A549 (cell line): ENCODE measurements around the gene PRR5L. TPM values are rescaled to one million over a fixed set of nuclear protein-coding genes. Genes with fewer than 3 reads are reported as not detected.

ENCODE experiments used
- ATAC-seq, 2 experiments: fragments of 200-7000 bp in 1 of 2; fragments of >200 bp in 1 of 2; cut with Nextera tagmentation in 1 of 2; cut with Tn5 transposase in 1 of 2; 3 replicates each; pipeline versions ENCODE4 v1.8.0 to v1.9.1; 2018 to 2020; ENCODE audit warnings: mild to moderate bottlenecking in 1 of 2, moderate library complexity in 1 of 2
- CTCF ChIA-PET: fragments of 300-600 bp; sonication (Branson Sonifier 250); formaldehyde crosslinking; extraction: SDS; loops from one replicate; lab custom pipeline; 2021; ENCODE audit warnings: antibody characterized with exemption, inconsistent platforms; lab: Yijun Ruan, JAX
- POLR2A ChIA-PET: fragments of 350-600 bp; formaldehyde crosslinking; extraction: SDS; loops from one replicate; lab custom pipeline; 2021; ENCODE audit warnings: antibody characterized with exemption, inconsistent platforms; lab: Yijun Ruan, JAX
- DNase-seq, 2 experiments: peaks; one replicate each; pipeline versions ENCODE4 v3.0.0 to v3.0.0-alpha.2; 2011 to 2016; ENCODE audit warnings: low read depth in 1 of 2, low spot score in 1 of 2
- FAIRE-seq: peaks from 2 replicates; lab custom pipeline; 2011; peaks lifted over from hg19 to GRCh38; lab: Jason Lieb, UNC
- H3K27ac ChIP-seq, 2 experiments: fragments of >200 bp; sonication (Bioruptor Twin); formaldehyde crosslinking; 3 replicates each; pipeline ENCODE4 v1.5.1; 2016 to 2017
- H3K4me1 ChIP-seq: fragments of >200 bp; sonication (Bioruptor Twin); formaldehyde crosslinking; 3 replicates; pipeline ENCODE4 v1.6.1; 2016
- H3K4me2 ChIP-seq: fragments of >200 bp; sonication (Bioruptor Twin); formaldehyde crosslinking; 3 replicates; pipeline ENCODE4 v1.6.1; 2016
- H3K4me3 ChIP-seq: fragments of >200 bp; sonication (Bioruptor Twin); formaldehyde crosslinking; 3 replicates; pipeline ENCODE4 v1.5.1; 2016
- H3K9me3 ChIP-seq: fragments of >200 bp; sonication (Bioruptor Twin); formaldehyde crosslinking; 3 replicates; pipeline ENCODE4 v1.6.1; 2016
- BCL3 ChIP-seq: fragments of >200 bp; sonication (Bioruptor Twin); formaldehyde crosslinking; IDR thresholded peaks from 3 replicates; pipeline ENCODE4 v1.6.1; 2016
- BHLHE40 ChIP-seq: IDR thresholded peaks from 2 replicates; pipeline ENCODE4 v1.6.1; 2012; ENCODE audit warnings: low read depth, low read length, inconsistent platforms
- CHD2 ChIP-seq: fragments of 150-350 bp; IDR thresholded peaks from 2 replicates; pipeline ENCODE4 v1.6.1; 2014; ENCODE audit warnings: low read length; ENCODE audit not compliant: partially characterized antibody
- CTCF ChIP-seq: fragments of >200 bp; sonication (Bioruptor Twin); formaldehyde crosslinking; IDR thresholded peaks from 3 replicates; pipeline ENCODE4 v1.5.1; 2016
- ELK1 ChIP-seq: fragments of 150-350 bp; IDR thresholded peaks from 2 replicates; pipeline ENCODE4 v1.6.1; 2014; ENCODE audit warnings: low read depth, mild to moderate bottlenecking, low read length
- FOXS1 ChIP-seq: fragments of 250-450 bp; sonication (Bioruptor Pico); IDR thresholded peaks from 2 replicates; pipeline ENCODE4 v1.5.0; 2020; ENCODE audit warnings: mild to moderate bottlenecking, moderate library complexity
- HES2 ChIP-seq: fragments of >200 bp; sonication (Bioruptor Twin); formaldehyde crosslinking; IDR thresholded peaks from 2 replicates; pipeline ENCODE4 v1.6.1; 2016
- NPAS2 ChIP-seq: fragments of 250-450 bp; sonication (Bioruptor Pico); IDR thresholded peaks from 2 replicates; pipeline ENCODE4 v1.8.0; 2022; ENCODE audit warnings: mild to moderate bottlenecking, moderate library complexity, borderline replicate concordance
- PBX3 ChIP-seq: IDR thresholded peaks from 2 replicates; pipeline ENCODE4 v1.6.1; 2012
- PHF8 ChIP-seq: fragments of 200-600 bp; sonication (generic); IDR thresholded peaks from 2 replicates; pipeline ENCODE4 v1.6.1; 2016; ENCODE audit warnings: low read depth, mild to moderate bottlenecking, antibody characterized with exemption, moderate library complexity, borderline replicate concordance
- RAD21 ChIP-seq, 2 experiments: fragments of >200 bp in 1 of 2; sonication (Bioruptor Twin) in 1 of 2; formaldehyde crosslinking in 1 of 2; IDR thresholded peaks in 1 of 2; conservative IDR thresholded peaks in 1 of 2; 2 replicates in 1 of 2; 3 replicates in 1 of 2; pipeline ENCODE4 v1.6.1; 2012 to 2018; ENCODE audit warnings: inconsistent platforms in 1 of 2
- REST ChIP-seq: fragments of 200-600 bp; sonication (generic); IDR thresholded peaks from 2 replicates; pipeline ENCODE4 v1.6.1; 2016; ENCODE audit warnings: antibody characterized with exemption, mild to moderate bottlenecking, moderate library complexity
- SREBF2 ChIP-seq: fragments of 450-650 bp; IDR thresholded peaks from 2 replicates; pipeline ENCODE4 v1.6.1; 2014; ENCODE audit warnings: mild to moderate bottlenecking, moderate library complexity
- TFCP2L1 ChIP-seq: fragments of 250-450 bp; sonication (Bioruptor Pico); IDR thresholded peaks from 2 replicates; pipeline ENCODE4 v1.5.0; 2021; ENCODE audit warnings: mild to moderate bottlenecking
- ZC3H11A ChIP-seq: fragments of 450-650 bp; IDR thresholded peaks from 2 replicates; pipeline ENCODE4 v1.6.1; 2014; ENCODE audit warnings: antibody characterized with exemption, mild to moderate bottlenecking
- ZFP36 ChIP-seq: fragments of 450-650 bp; IDR thresholded peaks from 2 replicates; pipeline ENCODE4 v1.6.1; 2014; ENCODE audit warnings: borderline replicate concordance; ENCODE audit not compliant: partially characterized antibody
- WGBS: methylation state at CpG from one replicate; pipeline ENCODE4 v1.1.6; 2017; ENCODE audit errors: missing lambda C conversion rate; 5-methylcytosine and 5-hydroxymethylcytosine counted together
- polyA plus RNA-seq, 4 experiments: library from polyadenylated mRNA; depleted of rRNA in 3 of 4; stranded (reverse); fragments of >200 nt; fragmentation: RNase III in 1 of 4; extraction: RNeasy Plus Mini Kit Qiagen cat#74134 plus additional on column Dnase treatment in 1 of 4; gene quantifications; 2 replicates in 3 of 4; 3 replicates in 1 of 4; pipeline ENCODE4 v1.2.3, GENCODE V29; 2011 to 2017

PRR5L gene
- polyA plus RNA-seq, 2 of the 4 experiments (the other 2 are of a cell fraction), result 6.9 to 12.1 TPM

- Histone ChIP-seq H3K4me3 (no peak overlapping the region), H3K4me1 (0 out of 3 replicates have a peak, but pooled peaks cover 6% of the 10 kb centered on the region), H3K9me3 (no peaks in the 10 kb centered on the region), H3K27ac (no peak overlapping the region), H3K4me2 (no peak overlapping the region)
- ChIA-PET POLR2A (no interaction called here), CTCF (interaction anchor here (0.6 to 1.6 kb wide), 2 partner anchors 20 to 74 kb away, joined by 3 to 4 read pairs; no protein-coding TSS in a partner anchor)
- ATAC-seq (no peak), DNase-seq (no peak), FAIRE-seq (no peak)
- 85% methylated on average over 3 of the region's 3 CpGs for WGBS
- no peak for TF ChIP-seq ZFP36
- TF ChIP-seq CTCF, result no peak
- no peak for TF ChIP-seq PHF8
- no peak for TF ChIP-seq FOXS1 (CRISPR knock-in tag)
Measured at GRCh38 chr11:36404831-36405230, 108.7 kb downstream of the PRR5L start.

- Histone ChIP-seq H3K4me1 (0 out of 3 replicates have a peak, but pooled peaks cover 6% of the 10 kb centered on the region), H3K4me2 (no peak overlapping the region), H3K9me3 (no peaks in the 10 kb centered on the region), H3K27ac (no peak overlapping the region), H3K4me3 (no peak overlapping the region)
- DNase-seq, result no peak
- ChIA-PET POLR2A (no interaction called here), CTCF (interaction anchor here (1.0 kb wide), 1 partner anchor 14 kb away, joined by 3 read pairs; no protein-coding TSS in a partner anchor)
- 63% methylated on average over 5 of the region's 5 CpGs for WGBS
- ATAC-seq, result no peak
- no peak for FAIRE-seq
- TF ChIP-seq BHLHE40 (no peak), REST (no peak), PBX3 (no peak), RAD21 (conservative IDR thresholded peaks at IDR 0.05 in 1 of 2, IDR thresholded peaks at IDR 0.05 in 1 of 2) (no peak), TFCP2L1 (CRISPR knock-in tag) (no peak), SREBF2 (no peak), FOXS1 (CRISPR knock-in tag) (no peak), ZFP36 (no peak), HES2 (no peak), BCL3 (no peak), ZC3H11A (no peak), ELK1 (no peak), CHD2 (no peak), NPAS2 (CRISPR knock-in tag) (no peak)
Measured at GRCh38 chr11:36405585-36406367, 109.7 kb downstream of the PRR5L start.
